ENCODE data around the gene DHX9.
A peak's percentile ranks its signal among the peaks of the same experiment; 100 is the strongest.

Gene DHX9

DNA sequence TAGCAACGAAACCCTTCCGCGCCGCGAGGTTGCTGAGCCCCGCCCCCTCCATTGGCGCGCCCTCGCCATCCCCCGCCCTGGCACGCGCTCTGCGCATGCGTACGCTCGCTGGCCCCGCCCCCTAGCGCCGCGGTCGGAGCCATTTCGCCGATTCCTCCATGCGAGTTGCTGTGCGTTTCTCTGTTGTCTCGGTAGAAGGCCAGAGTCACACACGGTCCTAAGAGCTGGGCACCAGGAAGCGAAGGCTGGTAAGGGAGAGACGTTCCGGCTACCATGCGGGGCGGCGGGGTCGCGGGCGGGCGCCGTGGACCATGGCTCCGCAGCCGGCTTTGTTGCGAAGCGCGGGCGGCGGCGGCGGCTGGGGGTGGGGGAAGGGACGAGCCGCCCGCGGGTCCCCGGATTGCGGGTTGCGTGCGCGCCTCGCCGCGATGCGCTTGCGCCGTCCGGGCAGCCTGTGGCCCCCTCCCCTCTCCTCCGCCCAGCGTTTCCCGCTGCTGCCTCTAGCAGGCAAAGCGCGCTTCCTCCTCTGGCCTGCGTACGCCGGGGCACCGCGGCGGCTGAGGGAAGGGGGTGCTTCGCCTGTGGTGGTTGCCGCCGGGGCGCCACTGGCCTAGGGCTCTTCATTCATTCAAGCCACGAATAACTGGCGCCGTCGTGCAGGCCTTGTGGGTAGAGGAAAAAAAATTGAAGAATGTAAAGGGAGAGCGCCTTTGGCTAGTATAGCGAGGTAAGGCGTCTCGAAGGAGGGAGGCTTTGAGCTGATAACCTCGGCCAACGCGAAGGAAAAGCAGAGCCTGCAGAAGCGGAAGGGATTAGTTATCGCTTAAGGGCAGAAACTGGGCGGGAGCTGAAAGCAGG is at the start of gene DHX9:
DHX9 (plus strand) TSS at position 139 of the 858 bp plus-strand sequence. CDS start 3,220 bp downstream, outside the sequence.
- DNase-seq (ENCODE audit: low read depth) = peak; percentile 92

DNA sequence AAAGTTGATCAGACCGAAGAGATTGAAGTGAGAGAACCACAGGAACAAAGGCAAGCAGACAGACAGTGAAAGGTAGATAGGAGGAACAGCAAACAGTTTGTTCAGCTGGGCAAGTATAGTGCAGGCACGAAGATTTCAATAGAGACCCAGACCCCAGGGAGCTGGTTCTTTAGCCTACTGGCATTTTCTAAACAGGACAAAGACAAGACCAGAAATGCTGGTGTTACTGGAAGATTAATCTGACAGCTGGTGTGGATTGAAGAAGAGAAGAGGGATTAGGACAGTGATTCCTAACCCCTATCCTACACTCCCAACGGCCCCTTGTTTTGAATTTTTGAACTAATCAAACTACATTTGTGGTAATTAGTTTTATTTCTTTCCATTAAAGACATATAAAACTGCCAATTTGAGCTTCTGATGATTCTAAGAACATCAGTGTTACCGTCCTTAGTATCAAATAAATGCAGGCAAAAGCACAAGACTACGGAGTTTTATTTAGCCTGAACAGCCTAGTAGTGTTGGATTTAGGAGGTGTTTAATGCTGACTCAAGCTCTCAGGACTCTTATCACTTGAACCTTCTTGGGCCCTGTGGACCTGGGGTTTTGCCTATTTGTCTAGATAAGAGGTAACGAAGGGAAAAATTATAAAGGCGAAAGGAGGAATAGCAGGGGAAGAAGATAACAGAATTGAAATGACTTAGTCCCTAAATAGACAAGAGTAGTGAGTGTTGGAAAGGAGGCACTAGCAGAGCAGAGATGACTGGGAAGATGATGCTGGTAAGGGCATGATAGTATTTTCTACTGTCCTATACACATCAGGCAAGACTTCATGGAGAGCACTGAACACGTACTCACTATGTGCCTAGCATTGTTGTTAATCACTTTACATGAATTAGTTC is 47.6 kb upstream of the DHX9 start:
- DNase-seq (ENCODE audit: low read depth) = no peak

DNA sequence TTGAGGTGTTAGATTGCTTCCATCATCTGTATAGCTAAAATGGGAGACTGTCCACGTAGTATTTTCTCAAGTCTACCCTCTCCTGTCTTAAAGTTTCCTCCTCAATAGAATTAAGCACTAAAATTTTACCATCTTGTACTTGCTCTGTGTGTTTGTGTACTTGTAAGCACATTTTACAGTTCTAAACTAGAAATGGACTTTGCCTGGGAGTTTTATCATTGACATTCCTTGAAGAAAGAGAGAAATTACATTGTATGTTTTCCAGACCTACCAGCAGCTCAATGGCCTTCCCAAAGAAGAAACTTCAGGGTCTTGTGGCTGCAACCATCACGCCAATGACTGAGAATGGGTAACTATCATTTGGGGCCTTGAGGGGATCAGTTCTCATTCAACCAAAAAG is 45.1 kb upstream of the DHX9 start:
- DNase-seq (ENCODE audit: low read depth) = no peak

DNA sequence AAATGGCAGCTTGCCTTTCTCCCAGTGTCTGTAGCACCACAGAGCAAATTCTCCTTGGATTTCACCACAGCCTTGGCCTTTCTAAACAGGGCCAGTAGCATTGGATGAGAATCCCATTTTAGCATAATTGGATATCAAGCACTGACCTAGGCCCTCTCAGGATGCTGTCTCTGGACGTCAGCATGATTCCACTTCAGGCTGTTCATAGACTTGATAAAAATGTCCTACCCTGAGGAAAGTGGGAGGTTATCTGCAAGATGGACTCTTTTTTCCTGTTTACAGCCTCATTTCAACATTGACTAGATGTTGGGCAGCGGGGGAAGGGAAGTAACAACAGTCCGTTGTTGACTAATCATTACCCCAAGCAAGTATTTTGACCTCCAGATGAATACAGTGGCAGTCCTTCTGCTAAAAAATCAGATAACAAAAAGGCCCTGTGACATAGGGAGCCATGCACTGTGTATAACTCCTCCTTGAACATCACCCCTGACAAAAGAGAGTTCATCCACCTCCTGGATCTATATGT is 44.4 kb upstream of the DHX9 start:
- DNase-seq (ENCODE audit: low read depth) = no peak

DNA sequence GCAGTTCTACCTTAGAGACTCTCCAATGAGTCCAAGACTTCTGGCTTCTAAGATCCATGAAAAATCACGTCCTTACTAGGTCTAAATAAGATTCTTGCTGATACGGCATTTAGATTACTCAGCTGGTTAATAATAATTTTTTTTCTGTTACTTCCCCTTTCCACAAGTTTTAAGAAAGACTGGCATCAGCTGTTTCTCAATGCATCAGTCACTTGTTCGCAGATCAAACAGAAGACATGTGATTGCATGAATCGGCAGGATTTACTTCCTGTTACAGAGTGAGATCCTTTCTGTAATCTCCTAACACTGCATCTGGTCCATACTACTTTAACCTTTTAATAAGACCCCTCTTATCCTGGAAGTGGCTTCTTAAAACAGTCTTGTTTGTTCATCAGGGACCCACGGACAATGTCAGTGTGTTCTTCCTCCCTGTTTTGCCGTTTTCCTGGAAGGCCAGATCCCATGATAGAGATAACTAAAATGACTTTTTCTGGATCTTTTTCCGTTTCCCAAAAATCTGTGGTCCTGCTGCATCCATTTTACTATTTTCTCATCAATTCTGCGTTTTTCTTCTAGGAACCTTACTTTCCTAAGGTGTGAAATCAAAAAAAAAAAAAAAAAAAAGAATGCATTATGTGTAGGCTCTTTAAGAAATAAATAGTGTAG is 43.5 kb upstream of the DHX9 start:
- no peak for DNase-seq (ENCODE audit: low read depth)

DNA sequence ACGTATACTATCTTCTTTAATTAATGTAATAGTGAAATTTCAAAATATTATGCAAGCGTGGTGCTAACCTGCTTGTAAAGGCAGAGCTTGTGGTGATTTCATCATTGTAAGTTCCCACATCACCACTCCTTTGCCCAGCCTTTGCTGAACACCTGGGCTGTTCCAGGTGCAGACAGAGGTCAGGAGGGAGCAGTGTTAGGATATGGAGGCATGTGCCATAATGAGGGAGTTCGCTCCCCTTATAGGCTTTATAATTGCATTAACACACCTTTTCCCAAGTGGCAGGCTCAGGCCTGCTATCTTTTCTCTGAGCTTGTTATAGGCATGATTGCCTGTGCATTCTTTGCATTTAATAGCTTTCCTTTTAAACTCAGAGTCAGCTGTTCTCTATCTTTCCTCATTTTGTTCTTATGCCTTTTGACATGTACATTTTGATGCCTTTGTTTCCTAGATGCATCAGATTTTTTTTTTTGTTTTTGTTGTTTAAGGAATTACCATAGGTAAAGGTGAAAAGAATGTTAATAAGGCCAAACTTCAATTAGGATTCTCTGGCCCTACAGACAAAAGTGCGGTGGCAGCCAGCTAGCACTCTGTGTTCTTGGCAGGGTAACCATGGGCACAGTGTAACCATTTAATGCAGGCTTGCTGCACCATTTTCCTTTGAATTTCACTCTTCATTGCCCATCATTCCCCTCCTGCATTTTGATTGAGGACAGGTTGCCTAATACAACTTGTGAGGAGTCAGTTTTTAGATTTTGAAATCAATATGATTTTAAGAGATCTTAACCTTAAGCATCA is 36.9 kb upstream of the DHX9 start:
- no peak for DNase-seq (ENCODE audit: low read depth)

DNA sequence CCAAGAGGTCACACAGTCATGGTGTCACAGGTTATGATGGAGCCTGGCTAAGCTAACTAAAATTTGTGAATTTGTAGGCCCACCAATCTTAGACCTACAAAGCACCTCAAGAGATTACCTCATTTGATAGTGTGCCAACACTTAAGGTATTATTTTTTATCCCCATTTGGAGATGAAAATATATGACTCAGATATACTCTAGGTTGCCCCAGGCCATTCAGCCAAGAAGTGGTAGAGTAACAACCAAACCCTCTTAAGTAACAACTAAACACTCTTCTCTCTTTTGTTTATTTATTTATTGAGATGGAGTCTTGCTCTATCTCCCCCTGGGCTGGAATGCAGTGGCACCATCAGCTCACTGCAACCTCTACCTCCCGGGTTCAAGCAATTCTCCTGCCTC is 35.3 kb upstream of the DHX9 start:
- no peak for DNase-seq (ENCODE audit: low read depth)

DNA sequence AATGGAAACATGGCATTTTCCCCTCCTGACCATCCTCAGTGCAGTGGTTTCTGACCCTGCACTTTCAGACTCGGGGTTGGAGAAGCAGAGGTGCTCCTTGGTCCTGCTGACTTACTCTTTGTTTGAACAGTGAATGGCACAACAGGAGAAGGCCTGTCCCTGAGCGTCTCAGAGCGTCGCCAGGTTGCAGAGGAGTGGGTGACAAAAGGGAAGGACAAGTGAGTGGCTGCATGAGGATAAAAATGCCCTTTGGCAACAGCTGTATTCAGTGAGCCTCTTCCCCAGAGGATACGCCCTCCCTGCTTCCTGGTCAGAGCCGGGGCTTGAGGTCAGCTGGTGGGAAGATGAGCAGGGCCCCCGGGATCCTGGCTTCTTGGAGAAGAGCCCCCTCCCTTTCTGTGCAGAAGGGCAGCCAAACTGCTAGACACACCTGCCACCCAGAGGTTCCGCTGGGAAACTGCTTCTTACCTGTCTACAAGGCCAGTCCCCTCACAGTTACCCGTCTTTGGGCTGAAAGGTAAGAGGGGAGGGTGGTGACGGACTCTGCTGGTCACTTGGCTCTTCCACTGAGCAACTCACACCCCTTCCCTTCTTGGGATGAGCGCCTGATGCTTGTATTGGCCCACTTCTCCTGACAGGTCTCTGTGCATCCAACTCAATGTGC is 33.0 kb upstream of the DHX9 start:
- no peak for DNase-seq (ENCODE audit: low read depth)

DNA sequence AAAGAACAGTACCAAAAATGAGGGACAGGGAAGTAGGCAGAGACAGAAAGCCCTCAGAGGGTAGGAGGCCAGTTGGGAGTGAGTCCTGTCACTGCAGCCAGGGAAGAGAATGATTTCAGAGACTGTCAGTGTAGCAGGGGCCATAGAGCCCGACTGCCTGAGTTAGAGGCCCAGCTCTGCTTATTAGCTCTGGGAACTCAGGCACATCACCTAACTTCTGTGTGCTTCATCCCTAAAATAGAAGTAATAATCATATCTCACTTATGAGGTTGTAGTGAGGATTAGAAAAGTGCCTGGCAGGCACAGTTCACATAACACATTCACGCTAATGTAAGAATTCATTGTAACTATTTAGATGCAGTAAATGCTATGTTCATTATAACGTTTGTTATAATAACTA is 31.2 kb upstream of the DHX9 start:
- DNase-seq (ENCODE audit: low read depth) = no peak

DNA sequence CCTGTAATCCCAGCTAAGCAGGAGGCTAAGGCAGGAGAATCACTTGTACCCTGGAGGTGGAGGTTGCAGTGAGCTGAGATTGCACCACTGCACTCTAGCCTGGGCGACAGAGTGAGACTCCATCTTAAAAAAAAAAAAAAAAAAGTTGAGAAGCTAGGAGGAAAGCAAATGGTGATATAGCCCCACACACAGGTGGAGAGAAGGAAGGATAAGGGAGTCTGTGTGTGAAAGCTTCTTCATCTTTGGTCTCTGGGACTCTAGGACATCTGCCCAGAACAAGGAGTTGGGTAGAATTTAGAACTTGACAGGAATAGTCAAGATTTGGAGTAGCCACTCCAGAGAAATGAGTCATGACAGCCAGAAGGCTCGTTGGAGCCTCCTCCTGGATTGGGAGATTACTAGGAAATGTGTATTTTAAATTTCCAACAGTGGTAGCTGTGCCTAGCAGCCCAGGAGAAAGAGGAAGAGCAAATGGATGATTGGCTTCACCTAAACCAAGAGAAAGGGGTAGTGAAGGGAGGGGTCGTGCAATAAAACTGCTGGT is 29.7 kb upstream of the DHX9 start:
- DNase-seq (ENCODE audit: low read depth) = no peak

DNA sequence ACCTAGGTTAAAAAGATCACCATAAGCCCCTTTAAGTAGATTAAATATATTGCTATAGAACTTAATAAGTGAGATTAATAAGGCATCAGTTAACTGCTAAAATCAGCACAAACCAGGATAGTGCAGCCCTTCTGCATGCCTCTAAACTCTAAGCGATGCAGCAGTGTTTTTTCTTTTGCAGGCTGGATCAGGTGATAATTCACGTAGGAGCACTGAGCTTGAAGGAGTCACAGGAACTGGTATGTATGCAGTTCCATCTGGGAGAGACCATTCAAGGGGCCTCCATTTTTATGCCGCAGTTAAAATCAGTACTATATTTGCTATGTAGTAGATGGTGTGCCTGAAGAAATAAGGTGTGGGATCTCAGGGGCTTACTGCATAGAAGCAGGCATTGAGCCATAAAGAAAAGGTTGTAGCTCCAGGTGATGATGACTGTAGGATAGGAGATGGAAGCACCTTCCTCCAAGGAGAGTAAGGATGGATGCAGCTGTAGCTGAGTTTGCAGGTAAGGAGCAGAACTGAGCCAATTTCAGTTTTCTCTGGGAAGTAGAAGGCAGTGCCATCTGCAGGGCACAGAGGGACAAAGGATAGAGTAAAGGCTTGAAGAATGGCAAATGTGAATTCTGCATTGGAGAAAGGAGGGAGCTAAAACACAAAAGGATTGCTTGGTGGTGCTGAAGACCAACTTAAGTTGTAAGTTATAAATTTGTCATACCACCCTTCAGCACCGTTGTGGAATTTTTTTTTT is 27.0 kb upstream of the DHX9 start:
- no peak for DNase-seq (ENCODE audit: low read depth)

DNA sequence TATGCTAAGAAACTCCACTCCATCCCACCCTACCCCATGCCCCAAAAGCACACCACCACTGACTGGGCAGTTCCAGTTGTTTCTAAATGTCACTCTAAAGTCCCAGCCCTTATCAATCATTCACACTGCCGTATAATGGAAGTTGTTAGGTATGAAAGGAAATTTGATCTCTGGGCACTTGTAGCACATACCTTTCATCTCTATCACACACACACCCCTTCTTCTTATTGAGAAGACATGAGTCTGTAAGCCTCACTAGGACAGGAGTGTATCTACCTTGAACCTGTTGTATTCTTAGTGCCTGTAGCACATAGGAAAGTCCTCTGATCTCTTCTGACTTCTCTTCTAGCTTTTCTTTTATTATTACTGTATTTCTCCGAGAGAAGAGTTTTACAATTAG is 22.3 kb upstream of the DHX9 start:
- no peak for DNase-seq (ENCODE audit: low read depth)

DNA sequence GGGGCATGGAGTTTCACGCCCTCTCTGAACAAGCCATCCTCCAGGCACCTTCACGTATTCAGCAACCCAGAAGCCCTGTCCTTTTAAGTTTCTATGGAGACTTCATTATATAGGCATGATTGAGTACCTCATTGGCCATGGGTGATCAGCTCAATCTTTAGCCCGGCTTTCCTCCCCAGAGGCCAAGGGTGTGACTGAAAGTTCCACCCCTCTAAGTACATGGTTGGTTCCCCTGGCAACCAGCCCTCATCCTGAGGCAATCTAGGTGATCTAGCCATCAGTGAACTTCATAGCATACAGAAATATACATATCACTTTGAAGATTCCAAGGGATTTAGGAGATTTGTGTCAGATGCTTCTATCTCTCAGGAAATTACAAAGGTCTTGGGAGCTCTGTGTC is 21.3 kb upstream of the DHX9 start:
- DNase-seq (ENCODE audit: low read depth) = no peak

DNA sequence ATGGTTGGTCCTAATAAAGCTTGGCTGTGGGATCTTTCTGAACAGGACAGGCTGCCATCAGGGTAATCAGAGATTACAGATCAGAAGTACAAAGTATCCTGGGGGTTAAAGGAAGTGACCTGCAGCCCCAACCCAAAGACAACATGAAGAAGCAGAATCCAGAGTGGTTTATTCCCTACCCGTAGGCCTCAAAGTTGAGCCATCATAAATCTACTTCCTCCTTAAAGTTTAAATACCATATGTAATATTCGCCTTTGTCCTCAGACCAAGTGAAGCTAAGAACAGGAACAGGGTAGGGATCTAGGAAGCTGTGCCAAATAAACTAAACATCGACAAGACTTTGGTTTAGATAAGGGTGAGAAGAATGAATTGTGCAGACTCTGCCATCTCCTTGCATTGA is 15.9 kb upstream of the DHX9 start:
- DNase-seq (ENCODE audit: low read depth) = no peak

DNA sequence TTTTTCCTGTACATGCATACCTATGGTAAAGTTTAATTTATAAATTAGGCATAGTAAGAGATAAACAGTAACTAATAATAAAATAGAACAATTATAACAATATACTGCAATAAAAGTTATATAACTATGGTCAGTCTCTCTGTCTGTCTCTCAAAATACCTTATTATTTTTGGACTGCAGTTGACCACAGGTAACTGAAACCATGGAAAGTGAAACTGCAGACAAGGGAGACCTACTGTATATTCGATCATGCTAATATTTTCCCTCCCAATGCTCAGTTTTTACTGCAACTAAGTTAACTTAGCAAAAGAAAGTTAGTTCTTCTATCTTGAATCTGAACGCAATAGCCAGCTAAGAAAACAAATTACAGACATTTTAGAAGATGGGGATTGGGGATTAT is 12.3 kb upstream of the DHX9 start:
- DNase-seq (ENCODE audit: low read depth) = no peak

DNA sequence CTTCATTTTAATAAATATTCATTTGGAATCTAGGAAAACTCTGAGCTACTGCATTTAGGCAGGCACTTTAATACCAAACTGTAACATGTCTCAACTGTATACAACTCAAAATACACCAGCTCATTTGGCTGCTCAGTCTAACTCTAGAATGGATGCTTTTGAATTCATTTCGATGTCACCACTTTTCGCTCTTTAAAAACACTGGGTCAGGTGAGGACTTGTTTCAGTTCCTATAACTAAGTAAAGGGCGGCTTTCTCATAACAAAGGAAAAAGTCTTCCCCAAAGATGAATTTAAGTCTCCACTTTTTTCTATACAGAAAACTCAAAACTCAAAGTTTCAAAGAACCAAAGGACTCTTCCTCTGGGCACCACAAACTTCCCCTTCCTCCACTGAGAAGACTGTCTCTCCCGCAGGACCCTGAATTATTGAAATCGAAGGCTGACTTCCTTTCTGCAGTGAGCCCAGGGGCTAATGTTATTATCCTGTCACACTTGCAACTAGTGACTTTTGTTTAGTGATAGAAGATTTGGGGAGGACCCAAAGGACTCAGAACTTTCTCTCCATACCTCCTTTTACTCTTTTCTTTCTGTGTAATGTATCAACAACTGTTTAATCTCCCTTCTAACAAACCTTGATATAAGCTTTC is 9.7 kb upstream of the DHX9 start:
- DNase-seq (ENCODE audit: low read depth) = no peak

DNA sequence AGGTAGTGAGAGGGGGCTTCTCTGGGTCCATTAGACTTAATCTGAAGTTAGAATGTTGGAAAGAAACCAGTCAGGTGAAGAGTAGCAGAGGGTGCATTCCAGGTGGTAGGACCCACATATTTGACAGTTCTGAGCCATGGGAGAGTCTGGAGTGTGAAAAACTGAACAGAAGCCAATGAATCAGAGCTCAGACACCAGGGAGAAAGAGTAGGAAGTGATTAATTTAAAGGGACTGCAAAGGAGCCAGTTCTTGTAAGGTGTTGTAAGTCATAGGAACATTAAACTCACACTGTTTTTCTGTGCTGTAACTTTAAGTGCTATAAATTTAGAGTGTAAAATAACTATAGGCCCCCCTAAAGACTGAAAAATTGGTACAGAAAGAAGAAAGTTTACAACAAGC is 5.9 kb upstream of the DHX9 start:
- DNase-seq (ENCODE audit: low read depth) = no peak

DNA sequence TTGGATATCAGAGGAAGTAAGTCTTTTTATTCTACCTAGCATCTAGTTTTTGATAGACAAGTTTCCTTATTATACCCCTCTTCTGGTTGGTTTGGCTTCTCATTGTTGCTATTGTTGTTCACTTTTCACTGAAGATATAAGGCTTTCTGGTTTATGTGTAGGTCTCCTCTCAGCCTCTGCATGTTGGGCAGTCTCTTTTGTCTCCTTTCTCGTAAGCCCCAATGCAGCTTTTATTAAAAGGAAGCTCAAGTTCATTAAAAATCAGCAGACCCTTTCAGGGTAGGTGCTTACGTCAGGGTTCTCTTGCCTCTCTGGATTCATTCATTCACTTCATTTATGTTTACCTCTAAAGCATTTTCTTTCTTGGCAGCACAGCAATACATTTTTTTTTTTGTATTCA is 4.8 kb upstream of the DHX9 start:
- DNase-seq (ENCODE audit: low read depth) = no peak

DNA sequence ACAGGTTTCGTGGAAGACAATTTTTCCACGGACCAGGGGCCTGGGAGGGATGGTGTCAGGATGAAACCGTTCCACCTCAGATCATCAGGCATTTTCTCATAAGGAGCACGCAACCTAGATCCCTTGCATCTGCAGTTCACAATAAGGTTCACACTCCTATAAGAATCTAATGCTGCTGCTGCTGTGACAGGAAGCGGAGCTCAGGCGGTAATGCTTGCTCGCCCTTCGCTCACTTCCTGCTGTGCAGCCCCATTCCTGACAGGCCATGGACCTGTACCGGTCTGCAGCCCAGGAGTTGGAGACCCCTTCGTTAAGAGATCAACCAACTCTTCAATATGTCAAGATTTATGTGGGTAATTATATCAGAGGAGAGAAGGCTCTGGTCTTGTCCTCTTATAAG is 3.3 kb upstream of the DHX9 start:
- no peak for DNase-seq (ENCODE audit: low read depth)
